HepG2 (cell line): Measurements from ENCODE around the gene MYOCOS. TPM values are rescaled to one million over a fixed set of nuclear protein-coding genes. Genes with fewer than 3 reads are reported as not detected.

Experiments used
- ATAC-seq: fragments of 200-7000 bp; cut with Tn5 transposase; 3 replicates; pipeline ENCODE4 v1.9.1; 2020; ENCODE audit warnings: mild to moderate bottlenecking, moderate library complexity
- BruUV-seq: library from RNA; stranded (reverse); fragments of 400-500 nt; replicated peaks from 2 replicates; lab custom pipeline; 2021; lab: Mats Ljungman, UMichigan
- CTCF ChIA-PET: fragments of 300-600 bp; formaldehyde crosslinking; extraction: SDS; loops from one replicate; lab custom pipeline; 2021; ENCODE audit warnings: low total read pairs, inconsistent platforms, low intra/inter-chr PET ratio; lab: Yijun Ruan, JAX
- POLR2A ChIA-PET: fragments of 350-600 bp; sonication (Branson Sonifier 250); formaldehyde crosslinking; loops from one replicate; lab custom pipeline; 2020; ENCODE audit warnings: antibody characterized with exemption, inconsistent platforms; lab: Yijun Ruan, JAX
- DNase-seq: peaks from one replicate; pipeline ENCODE4 v3.0.0-alpha.2; 2015; ENCODE audit warnings: low spot score
- FAIRE-seq: peaks from 3 replicates; lab custom pipeline; 2011; peaks lifted over from hg19 to GRCh38; lab: Jason Lieb, UNC
- H2AFZ ChIP-seq: one replicate; pipeline ENCODE4 v1.6.1; 2011; ENCODE audit warnings: low read length, inconsistent platforms
- H3K27ac ChIP-seq: fragments of 300-600 bp; 3 replicates; pipeline ENCODE4 v1.8.0; 2011; ENCODE audit warnings: mixed run types, mild to moderate bottlenecking, mixed read lengths, low read length, inconsistent platforms; ENCODE audit not compliant: insufficient read depth; ENCODE audit errors: extremely low read length
- H3K27me3 ChIP-seq, 2 experiments: fragments of 200-600 bp in 1 of 2; 2 replicates in 1 of 2; 3 replicates in 1 of 2; pipeline versions ENCODE4 v1.6.0 to v1.8.0; 2011; ENCODE audit warnings: low read length in 2 of 2, mild to moderate bottlenecking in 2 of 2, moderate library complexity in 2 of 2, inconsistent platforms in 1 of 2; ENCODE audit not compliant: insufficient read depth in 2 of 2, control insufficient read depth in 1 of 2
- H3K36me3 ChIP-seq, 2 experiments: fragments of 200-600 bp in 1 of 2; replicated peaks in 1 of 2; 2 replicates in 1 of 2; 3 replicates in 1 of 2; pipeline versions ENCODE4 v1.5.1 to v1.8.0; 2011; ENCODE audit warnings: low read length in 2 of 2, inconsistent platforms in 1 of 2; ENCODE audit not compliant: insufficient read depth in 2 of 2, control insufficient read depth in 1 of 2
- H3K4me1 ChIP-seq: 2 replicates; pipeline ENCODE4 v1.5.1; 2012; ENCODE audit warnings: low read length, inconsistent platforms; ENCODE audit not compliant: insufficient read depth
- H3K4me2 ChIP-seq: 2 replicates; pipeline ENCODE4 v1.6.0; 2011; ENCODE audit warnings: low read depth, low read length, inconsistent platforms
- H3K4me3 ChIP-seq, 3 experiments: fragments of 200-600 bp in 1 of 3; sonication (generic), shearing (Covaris generic) in 1 of 3; replicated peaks in 1 of 3; 2 replicates each; pipeline ENCODE4 v1.5.1; 2011 to 2016; ENCODE audit warnings: low read length in 3 of 3, inconsistent platforms in 2 of 3, low read depth in 2 of 3, mild to moderate bottlenecking in 2 of 3, control low read depth in 1 of 3, mixed read lengths in 1 of 3; ENCODE audit not compliant: insufficient read depth in 1 of 3
- H3K79me2 ChIP-seq: one replicate; pipeline ENCODE4 v1.6.1; 2011; ENCODE audit warnings: low read length, inconsistent platforms; ENCODE audit not compliant: insufficient read depth
- H3K9ac ChIP-seq: 2 replicates; pipeline ENCODE4 v1.6.0; 2011; ENCODE audit warnings: mild to moderate bottlenecking, low read depth, low read length, inconsistent platforms; ENCODE audit not compliant: insufficient read depth
- H3K9me3 ChIP-seq: 2 replicates; pipeline ENCODE4 v1.5.1; 2012; ENCODE audit warnings: mild to moderate bottlenecking, low read length
- H4K20me1 ChIP-seq: 2 replicates; pipeline ENCODE4 v1.6.0; 2011; ENCODE audit warnings: inconsistent platforms, mild to moderate bottlenecking, low read length, moderate library complexity; ENCODE audit not compliant: insufficient read depth
- CEBPB ChIP-seq: IDR thresholded peaks from 2 replicates; pipeline ENCODE4 v1.6.1; 2011; ENCODE audit warnings: low read depth, low read length, improper control_type of control experiment, borderline replicate concordance
- CENPT ChIP-seq: sonication (generic); formaldehyde crosslinking; IDR thresholded peaks from 2 replicates; pipeline ENCODE4 v1.8.0; 2022; ENCODE audit warnings: low read depth, mild to moderate bottlenecking, moderate library complexity, missing genetic modification reagents
- MAFF ChIP-seq: IDR thresholded peaks from 2 replicates; pipeline ENCODE4 v1.6.1; 2011; ENCODE audit warnings: low read depth, low read length, improper control_type of control experiment
- MAFK ChIP-seq, 2 experiments: IDR thresholded peaks in 1 of 2; conservative IDR thresholded peaks in 1 of 2; 2 replicates each; pipeline ENCODE4 v1.6.1; 2011; ENCODE audit warnings: improper control_type of control experiment in 2 of 2, low read length in 2 of 2
- THAP7 ChIP-seq: sonication (generic); formaldehyde crosslinking; IDR thresholded peaks from 2 replicates; pipeline ENCODE4 v1.8.1; 2023; ENCODE audit warnings: mild to moderate bottlenecking, missing genetic modification reagents
- ZBTB20 ChIP-seq: sonication (generic); formaldehyde crosslinking; IDR thresholded peaks from 2 replicates; pipeline ENCODE4 v1.8.1; 2023; ENCODE audit warnings: missing genetic modification reagents, low read depth, mild to moderate bottlenecking, borderline replicate concordance
- ZHX2 ChIP-seq, 2 experiments: sonication (generic) in 1 of 2; formaldehyde crosslinking in 1 of 2; IDR thresholded peaks; 2 replicates each; pipeline versions ENCODE4 v1.6.1 to v1.9.0; 2014 to 2022; ENCODE audit warnings: antibody characterized with exemption in 1 of 2, borderline replicate concordance in 1 of 2, inconsistent platforms in 1 of 2, low read depth in 1 of 2, missing genetic modification reagents in 1 of 2
- WGBS: methylation state at CpG from one replicate; pipeline ENCODE4 v1.1.6; 2017; ENCODE audit warnings: low lambda C conversion rate; 5-methylcytosine and 5-hydroxymethylcytosine counted together
- in situ Hi-C: cut with HindIII; loops from 2 replicates; pipeline ENCODE4 v1.10.0; 2017; ENCODE audit warnings: low pct_unique_long_range_greater_than_20kb; ENCODE audit not compliant: extremely low pct_ligation_motif_present
- intact Hi-C: fragments of 100-400 bp; cut with micrococcal nuclease; formaldehyde crosslinking; loops from one replicate; pipeline ENCODE4 v1.10.0; 2022; ENCODE audit not compliant: unreplicated experiment
- polyA plus RNA-seq, 8 experiments: library from polyadenylated mRNA; depleted of rRNA in 3 of 8; stranded (reverse) in 7 of 8; unstranded in 1 of 8; fragments of >200 nt; fragmentation: Illumina TruSeq in 4 of 8; extraction: Trizol in 4 of 8; gene quantifications; 2 replicates each; pipeline versions ENCODE4 v1.2.1 to v1.2.3, GENCODE V29; 2011 to 2016; ENCODE audit warnings: low read depth in 4 of 8, missing spikeins in 1 of 8, mixed read lengths in 1 of 8; ENCODE audit not compliant: insufficient read depth in 1 of 8
- total RNA-seq, 5 experiments: library from RNA; depleted of rRNA; stranded (reverse); fragments of >200 nt; fragmentation: Illumina TruSeq; extraction: Trizol; gene quantifications; 2 replicates each; pipeline ENCODE4 v1.2.3, GENCODE V29; 2016; ENCODE audit warnings: low read depth in 1 of 5

The MYOCOS gene
- total and polyA plus RNA-seq, 2 of the 13 experiments (the other 11 are each of a cell fraction or from before 2014, with no cell fraction given) = not detected

- TF ChIP-seq CENPT (no peak), ZBTB20 (CRISPR knock-in tag) (no peak)
Observed at GRCh38 chr1:171666114-171666769, 44.2 kb downstream of the MYOCOS start (continued).

- intact Hi-C loops = no loop called here
- Histone ChIP-seq H3K27ac (no peak overlapping the region), H2AFZ (no peak overlapping the region)
- TF ChIP-seq THAP7 = no peak
- peak; percentile 60 to 73 for TF ChIP-seq MAFK (conservative IDR thresholded peaks at IDR 0.05 in 1 of 2, IDR thresholded peaks at IDR 0.05 in 1 of 2; ENCODE audit: low read length in 2 of 2)
- no peak for TF ChIP-seq ZHX2 (IDR thresholded peaks at IDR 0.05; ENCODE audit: low read depth)
- no peak for TF ChIP-seq ZHX2 (CRISPR knock-in tag; IDR thresholded peaks at IDR 0.05; ENCODE audit: borderline replicate concordance)
- TF ChIP-seq CEBPB = no peak
- peak; percentile 57 for TF ChIP-seq MAFF
- TF ChIP-seq, all 625 proteins: peak for 2
- no peak overlapping the region for H3K9ac ChIP-seq
- no TSS peak for BruUV-seq
- H4K20me1 ChIP-seq = no peaks in the 10 kb centered on the region
- H3K79me2 ChIP-seq = no peaks in the 10 kb centered on the region
- FAIRE-seq (no peak), ATAC-seq (no peak), DNase-seq (no peak)
- no peaks in the 10 kb centered on the region for H3K9me3 ChIP-seq
- H3K4me1 ChIP-seq = no peaks in the 10 kb centered on the region
- ChIA-PET CTCF (no interaction called here), POLR2A (no interaction called here)
- WGBS = 22% methylated on average over 5 of the region's 5 CpGs
- in situ Hi-C loops = no loop called here
- peaks cover 0 to 3% of the 10 kb centered on the region in 2 experiments; a peak in 2 of 5 replicates for H3K27me3 ChIP-seq
- H3K4me2 ChIP-seq = no peak overlapping the region
- H3K36me3 ChIP-seq = no peaks in the 10 kb centered on the region
- no peak overlapping the region for H3K4me3 ChIP-seq
Observed at GRCh38 chr1:171668372-171668771, 46.3 kb downstream of the MYOCOS start.
